ENCODE measurements around the gene BBS9. TPM values are rescaled to one million over a fixed set of nuclear protein-coding genes. Genes with fewer than 3 reads are reported as not detected.

The BBS9 gene
- total and polyA plus RNA-seq, 8 donors, result 2.6 to 10.8 (median 6.0) TPM

DNA sequence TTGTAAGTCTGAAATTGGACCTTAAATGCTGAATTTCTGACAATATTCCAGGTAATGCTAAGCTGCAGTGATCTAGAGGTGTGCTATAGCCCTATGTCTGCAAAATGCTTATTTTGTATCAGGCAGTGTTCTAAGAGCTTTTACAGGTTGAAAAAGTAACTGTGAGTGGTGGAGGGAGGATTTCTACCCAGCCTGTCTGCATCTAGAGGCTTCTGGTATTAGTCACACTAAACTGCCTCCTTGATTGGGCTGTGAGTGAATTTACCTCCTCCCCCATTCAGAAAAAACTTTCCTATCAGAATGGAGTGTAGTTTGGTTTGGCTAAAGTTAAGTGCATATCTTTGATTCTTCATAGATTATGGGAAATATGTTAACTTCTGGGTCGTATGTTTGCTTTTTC, 56.8 kb downstream of the BBS9 start:
- TF ChIP-seq, protein P1, sequence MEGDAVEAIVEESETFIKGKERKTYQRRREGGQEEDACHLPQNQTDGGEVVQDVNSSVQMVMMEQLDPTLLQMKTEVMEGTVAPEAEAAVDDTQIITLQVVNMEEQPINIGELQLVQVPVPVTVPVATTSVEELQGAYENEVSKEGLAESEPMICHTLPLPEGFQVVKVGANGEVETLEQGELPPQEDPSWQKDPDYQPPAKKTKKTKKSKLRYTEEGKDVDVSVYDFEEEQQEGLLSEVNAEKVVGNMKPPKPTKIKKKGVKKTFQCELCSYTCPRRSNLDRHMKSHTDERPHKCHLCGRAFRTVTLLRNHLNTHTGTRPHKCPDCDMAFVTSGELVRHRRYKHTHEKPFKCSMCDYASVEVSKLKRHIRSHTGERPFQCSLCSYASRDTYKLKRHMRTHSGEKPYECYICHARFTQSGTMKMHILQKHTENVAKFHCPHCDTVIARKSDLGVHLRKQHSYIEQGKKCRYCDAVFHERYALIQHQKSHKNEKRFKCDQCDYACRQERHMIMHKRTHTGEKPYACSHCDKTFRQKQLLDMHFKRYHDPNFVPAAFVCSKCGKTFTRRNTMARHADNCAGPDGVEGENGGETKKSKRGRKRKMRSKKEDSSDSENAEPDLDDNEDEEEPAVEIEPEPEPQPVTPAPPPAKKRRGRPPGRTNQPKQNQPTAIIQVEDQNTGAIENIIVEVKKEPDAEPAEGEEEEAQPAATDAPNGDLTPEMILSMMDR (IDR thresholded peaks at IDR 0.05), result no peak
- ATAC-seq, result no peak
- 27 to 31% methylated on average over 1 of the region's 1 CpG for WGBS, 2 donors
- no peak for DNase-seq
- no peaks in the 10 kb centered on the region for H3K9me3 ChIP-seq
- H3K4me3 ChIP-seq, result no peak overlapping the region
- FAIRE-seq, result no peak
- H3K27ac ChIP-seq, result no peak overlapping the region
- intact Hi-C loops (cut with DNase I), result no loop called here
- H3K4me1 ChIP-seq, result no peaks in the 10 kb centered on the region
- H3K27me3 ChIP-seq, result no peaks in the 10 kb centered on the region
- no peaks in the 10 kb centered on the region for H3K36me3 ChIP-seq

DNA sequence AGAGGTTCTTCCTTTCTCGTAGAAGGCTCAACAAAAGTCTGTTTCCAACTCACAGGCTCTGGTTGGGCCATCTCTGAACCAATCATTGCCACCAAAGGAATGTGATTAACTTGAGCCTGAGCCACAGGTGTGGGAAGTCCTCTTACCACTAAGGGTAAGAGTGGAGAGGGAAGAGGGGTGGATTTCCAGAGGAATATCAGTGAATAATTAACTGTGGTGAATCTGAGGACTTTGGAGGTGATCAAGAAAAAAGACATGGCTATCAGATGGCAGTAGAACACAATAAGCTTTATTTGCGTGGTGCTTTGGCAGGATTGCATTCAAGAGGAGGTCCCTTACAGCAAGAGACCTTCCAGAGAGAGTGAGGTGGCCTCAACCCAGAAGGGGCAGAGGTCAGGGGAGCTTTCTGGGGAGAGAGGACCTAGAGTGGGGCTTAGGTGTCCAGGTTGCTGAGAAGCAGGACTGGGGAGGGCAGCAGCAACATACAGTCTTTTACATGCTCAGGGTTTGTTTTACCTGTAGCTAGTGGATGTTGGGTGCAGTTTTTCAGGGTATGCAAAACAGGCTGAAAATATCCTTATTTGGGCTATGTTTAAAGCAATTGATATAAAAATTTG, 61.4 kb downstream of the BBS9 start:
- no peaks in the 10 kb centered on the region for H3K9me3 ChIP-seq
- DNase-seq (no peak), FAIRE-seq (no peak), ATAC-seq (no peak)
- intact Hi-C loops (cut with DNase I), result no loop called here
- no peaks in the 10 kb centered on the region for H3K4me1 ChIP-seq
- WGBS, 2 donors, result 95% methylated on average over 2 of the region's 2 CpGs
- H3K36me3 ChIP-seq, result no peaks in the 10 kb centered on the region
- no peaks in the 10 kb centered on the region for H3K27me3 ChIP-seq
- TF ChIP-seq, protein P1 (IDR thresholded peaks at IDR 0.05), result no peak
- no peak overlapping the region for H3K4me3 ChIP-seq
- no peak overlapping the region for H3K27ac ChIP-seq

DNA sequence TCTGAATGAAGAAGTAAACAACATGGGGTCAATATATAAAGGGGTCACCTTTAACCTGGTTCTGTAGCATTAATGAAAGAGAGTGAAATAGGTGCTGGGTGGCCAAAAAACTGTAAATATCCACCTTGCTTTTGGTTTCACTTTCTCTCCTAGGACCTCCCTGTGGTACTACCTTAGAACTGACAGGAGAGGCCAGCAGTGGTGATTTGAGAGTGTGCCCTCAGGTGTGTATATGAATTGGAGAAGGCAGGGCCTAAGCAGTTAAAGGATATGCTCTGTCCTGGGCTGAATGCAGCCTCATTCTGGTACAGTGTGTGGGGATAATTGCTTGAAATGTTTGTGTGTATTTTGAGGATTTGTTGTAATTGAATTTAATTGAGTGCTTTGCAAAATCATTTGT, 62.0 kb downstream of the BBS9 start:
- intact Hi-C loops (cut with DNase I), result no loop called here
- H3K27me3 ChIP-seq, result no peaks in the 10 kb centered on the region
- no peaks in the 10 kb centered on the region for H3K36me3 ChIP-seq
- no peak overlapping the region for H3K4me3 ChIP-seq
- FAIRE-seq (no peak), ATAC-seq (peak in 3 of 4 donors; percentile 66 to 80 (median 71)), DNase-seq (no peak)
- H3K9me3 ChIP-seq, result no peaks in the 10 kb centered on the region
- H3K4me1 ChIP-seq, result no peaks in the 10 kb centered on the region
- no peak overlapping the region for H3K27ac ChIP-seq
- TF ChIP-seq, protein P1 (IDR thresholded peaks at IDR 0.05), result no peak

DNA sequence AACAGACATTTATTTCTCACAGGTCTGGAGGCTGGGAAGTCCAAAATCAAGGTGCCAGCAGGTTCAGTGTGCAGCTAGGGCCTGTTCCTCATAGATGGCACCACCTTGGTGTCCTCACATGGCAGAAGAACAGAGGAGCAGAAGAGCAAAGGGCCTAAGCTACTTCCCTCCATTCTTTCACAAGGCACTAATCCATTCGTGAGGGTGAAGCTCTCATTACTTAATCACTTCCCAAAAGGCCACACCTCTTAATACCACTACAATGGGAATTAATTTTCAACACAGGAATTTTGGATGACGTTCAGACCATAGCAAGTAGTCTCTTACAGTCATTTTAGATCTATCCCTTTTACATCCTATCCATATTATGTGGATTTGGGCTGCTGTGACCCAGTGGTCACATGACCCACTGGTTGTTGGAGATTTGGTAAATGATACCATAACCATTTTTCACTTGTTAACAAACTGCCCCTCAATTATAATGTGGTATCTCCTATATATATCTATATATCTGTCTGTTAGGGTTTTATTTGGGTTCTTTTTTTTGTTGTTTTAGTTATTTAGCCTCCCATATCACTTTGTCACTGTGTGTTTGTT, 63.4 kb downstream of the BBS9 start:
- no peak overlapping the region for H3K27ac ChIP-seq
- WGBS, 2 donors, result 79 to 85% methylated on average over 2 of the region's 2 CpGs
- no peak for FAIRE-seq

More for the DNA sequence above, 63.4 kb downstream of the BBS9 start:
- DNase-seq, result no peak
- intact Hi-C loops (cut with DNase I), result no loop called here
- Histone ChIP-seq H3K36me3 (no peaks in the 10 kb centered on the region), H3K4me1 (no peaks in the 10 kb centered on the region), H3K27me3 (peaks cover 0 to 4% (median 0%) of the 10 kb centered on the region in 4 donors), H3K4me3 (no peak overlapping the region), H3K9me3 (no peaks in the 10 kb centered on the region)
- TF ChIP-seq, protein P1 (IDR thresholded peaks at IDR 0.05), result no peak
- ATAC-seq, result no peak

Data from pancreas (tissue), 10 donors.